CD8-positive, alpha-beta memory T cell (primary cell): ENCODE results near the gene RPS19BP1. TPM values are rescaled to one million over a fixed set of nuclear protein-coding genes. Genes with fewer than 3 reads are reported as not detected.
"Not testable (repeated sequence)": the region's sequence is repeated elsewhere in the genome, so short reads cannot be mapped to it uniquely, and the experiment has no call there.

ENCODE experiments used
- CTCF ChIA-PET: fragments of 350-600 bp; sonication (Branson Sonifier 250); formaldehyde crosslinking; loops from one replicate; lab custom pipeline; 2021; ENCODE audit warnings: antibody characterized with exemption; lab: Charles Lee
- POLR2A ChIA-PET: fragments of 350-600 bp; sonication (Branson Sonifier 250); formaldehyde crosslinking; loops from one replicate; lab custom pipeline; 2021; ENCODE audit warnings: antibody characterized with exemption; lab: Charles Lee
- DNase-seq, 5 donors: peaks; one replicate each; pipeline versions ENCODE4 v3.0.0 to v3.0.0-alpha.2; 2020 to 2022; ENCODE audit warnings: mixed read lengths in 1 of 5
- H3K27ac ChIP-seq: one replicate; pipeline ENCODE4 v1.7.0; 2013; ENCODE audit warnings: low read depth, mild to moderate bottlenecking, low read length, moderate library complexity
- H3K27me3 ChIP-seq: 2 replicates; pipeline ENCODE4 v1.7.0; 2013; ENCODE audit warnings: low read length, mild to moderate bottlenecking; ENCODE audit not compliant: insufficient read depth, poor library complexity, severe bottlenecking
- H3K36me3 ChIP-seq: 2 replicates; pipeline ENCODE4 v1.7.0; 2013; ENCODE audit warnings: mild to moderate bottlenecking, low read length, moderate library complexity; ENCODE audit not compliant: insufficient read depth
- H3K4me1 ChIP-seq: 2 replicates; pipeline ENCODE4 v1.7.0; 2013; ENCODE audit warnings: mild to moderate bottlenecking, low read length, moderate library complexity; ENCODE audit not compliant: insufficient read depth
- H3K4me3 ChIP-seq: 2 replicates; pipeline ENCODE4 v1.7.0; 2013; ENCODE audit warnings: mild to moderate bottlenecking, low read length
- H3K9me3 ChIP-seq: 2 replicates; pipeline ENCODE4 v1.7.0; 2013; ENCODE audit warnings: mild to moderate bottlenecking, low read length
- H3K27ac Mint-ChIP-seq, 8 donors: one replicate each; pipeline ENCODE4 v1.8.0; 2020 to 2021; ENCODE audit warnings: mixed read lengths in 8 of 8, mild to moderate bottlenecking in 6 of 8, inconsistent platforms in 3 of 8, moderate library complexity in 3 of 8
- H3K27me3 Mint-ChIP-seq, 2 donors: one replicate each; pipeline ENCODE4 v1.8.0; 2020 to 2021; ENCODE audit warnings: mixed read lengths in 2 of 2, mild to moderate bottlenecking in 1 of 2, moderate library complexity in 1 of 2
- H3K36me3 Mint-ChIP-seq, 3 donors: one replicate each; pipeline ENCODE4 v1.8.0; 2020 to 2021; ENCODE audit warnings: mixed read lengths in 3 of 3, inconsistent platforms in 1 of 3, mild to moderate bottlenecking in 1 of 3
- H3K4me1 Mint-ChIP-seq, 3 donors: one replicate each; pipeline ENCODE4 v1.8.0; 2020 to 2021; ENCODE audit warnings: mixed read lengths in 3 of 3, inconsistent platforms in 1 of 3, mild to moderate bottlenecking in 1 of 3
- H3K4me3 Mint-ChIP-seq, 7 donors: one replicate each; pipeline ENCODE4 v1.8.0; 2020 to 2021; ENCODE audit warnings: mixed read lengths in 7 of 7, mild to moderate bottlenecking in 6 of 7, moderate library complexity in 4 of 7, inconsistent platforms in 2 of 7
- H3K9me3 Mint-ChIP-seq, 5 donors: one replicate each; pipeline ENCODE4 v1.8.0; 2020 to 2022; ENCODE audit warnings: mixed read lengths in 5 of 5, mild to moderate bottlenecking in 3 of 5, moderate library complexity in 2 of 5, inconsistent platforms in 1 of 5
- polyA plus RNA-seq: library from polyadenylated mRNA; unstranded; fragments of 300-500 nt; fragmentation: Illumina TruSeq; gene quantifications from one replicate; pipeline ENCODE4 v1.2.3, GENCODE V29; 2021
- total RNA-seq, 2 experiments: library from RNA; stranded (reverse); gene quantifications; one replicate each; pipeline ENCODE4 v1.2.3, GENCODE V29; 2021

The RPS19BP1 gene
- total and polyA plus RNA-seq, 3 experiments from 2014 or later: 128 to 160 (median 158) TPM

DNA sequence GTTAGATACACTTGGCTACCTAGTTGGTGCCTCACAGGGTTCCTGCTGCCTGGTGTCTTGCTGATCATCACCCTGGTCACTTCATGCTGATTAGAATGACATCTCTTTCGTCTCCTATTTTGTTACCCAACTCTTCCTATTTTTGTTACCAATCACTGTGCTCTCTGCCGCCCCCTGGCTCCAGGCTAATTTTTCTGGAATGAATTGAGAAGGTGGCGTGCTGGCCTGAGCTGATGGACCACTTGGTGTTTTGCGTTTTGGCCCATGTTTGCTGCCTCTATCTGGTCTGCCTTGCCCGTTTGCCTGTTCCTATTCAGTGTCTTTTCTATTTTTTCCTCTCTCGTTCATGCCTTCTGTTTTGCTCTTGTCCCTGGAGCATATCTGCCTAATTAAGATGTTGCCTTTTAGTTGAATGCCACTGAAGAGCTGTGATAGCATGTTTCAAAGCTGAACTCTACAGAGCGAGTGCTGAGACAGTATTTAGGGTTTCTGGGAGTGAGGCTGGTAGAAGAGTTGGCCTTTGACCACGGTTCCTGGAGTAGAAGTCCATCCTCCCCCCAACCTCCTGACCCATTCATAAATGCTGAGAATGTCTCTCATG lies 18.1 kb downstream of the RPS19BP1 start:
- Histone ChIP-seq H3K4me3 (no peak overlapping the region), H3K27ac (no peak overlapping the region), H3K9me3 (no peaks in the 10 kb centered on the region), H3K36me3 (peaks cover 58% of the 10 kb centered on the region), H3K4me1 (peaks cover 7% of the 10 kb centered on the region), H3K27me3 (no peaks in the 10 kb centered on the region)
- Mint-ChIP-seq H3K4me1 (peaks cover 17 to 26% (median 21%) of the 10 kb centered on the region in 3 donors), H3K27ac (peak overlapping the region in 4 of 8 donors; percentile 25 to 58 (median 37)), H3K27me3 (peaks cover 0 to 2% of the 10 kb centered on the region in 2 donors), H3K9me3 (no peaks in the 10 kb centered on the region), H3K36me3 (peaks cover 4 to 73% (median 14%) of the 10 kb centered on the region in 3 donors), H3K4me3 (peak overlapping the region in 1 of 7 donors; percentile 4)
- POLR2A ChIA-PET: no interaction called here
- CTCF ChIA-PET: interaction anchor here (0.7 to 7.1 kb wide), 10 partner anchors 9 to 344 kb away, joined by 3 to 51 read pairs (median 6); partner anchors contain the start of genes MIEF1 and TAB1
- peak in 2 of 5 donors; percentile 42 to 65 for DNase-seq

DNA sequence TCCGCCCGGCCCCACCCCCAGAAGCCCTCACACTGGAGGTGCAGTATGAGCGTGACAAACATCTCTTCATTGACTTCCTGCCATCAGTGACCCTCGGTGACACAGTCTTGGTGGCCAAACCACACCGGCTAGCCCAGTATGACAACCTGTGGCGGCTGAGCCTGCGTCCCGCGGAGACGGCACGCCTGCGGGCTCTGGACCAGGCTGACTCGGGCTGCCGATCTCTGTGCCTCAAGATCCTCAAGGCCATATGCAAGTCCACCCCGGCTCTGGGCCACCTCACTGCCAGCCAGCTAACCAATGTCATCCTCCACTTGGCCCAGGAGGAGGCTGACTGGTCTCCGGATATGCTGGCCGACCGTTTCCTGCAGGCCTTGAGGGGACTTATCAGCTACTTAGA lies 18.8 kb downstream of the RPS19BP1 start:
- no peak for DNase-seq
- Mint-ChIP-seq H3K4me1 (peaks cover 14 to 22% (median 19%) of the 10 kb centered on the region in 3 donors), H3K4me3 (no peak overlapping the region), H3K27me3 (no peaks in the 10 kb centered on the region), H3K27ac (peak overlapping the region in 2 of 8 donors; percentile 50 to 56), H3K9me3 (no peaks in the 10 kb centered on the region), H3K36me3 (peaks cover 4 to 76% (median 14%) of the 10 kb centered on the region in 3 donors)
- Histone ChIP-seq H3K27ac (no peak overlapping the region), H3K27me3 (no peaks in the 10 kb centered on the region), H3K9me3 (no peaks in the 10 kb centered on the region), H3K4me3 (no peak overlapping the region), H3K4me1 (peaks cover under 1% of the 10 kb centered on the region), H3K36me3 (peaks cover 63% of the 10 kb centered on the region)
- ChIA-PET POLR2A (no interaction called here), CTCF (interaction anchor here (1.1 to 7.1 kb wide), 4 partner anchors 9 to 115 kb away, joined by 6 to 51 read pairs (median 16); partner anchors contain the start of gene TAB1)

DNA sequence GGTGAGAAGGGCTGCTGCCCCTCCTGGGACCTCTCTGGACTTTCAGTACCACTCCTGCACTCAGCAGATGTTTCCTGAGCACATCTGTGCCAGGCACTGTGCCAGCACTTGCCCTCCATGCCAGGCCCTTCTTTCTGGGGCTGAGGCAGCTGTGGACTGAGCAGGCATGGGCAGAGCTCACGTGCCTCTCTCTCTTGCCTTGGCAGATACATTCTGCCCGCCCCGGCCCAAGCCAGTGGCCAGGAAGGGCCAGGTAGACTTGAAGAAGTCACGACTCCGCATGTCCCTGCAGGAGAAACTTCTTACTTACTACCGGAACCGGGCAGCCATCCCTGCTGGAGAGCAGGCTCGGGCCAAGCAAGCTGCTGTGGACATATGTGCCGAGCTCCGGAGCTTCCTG lies 20.5 kb downstream of the RPS19BP1 start:
- no peaks in the 10 kb centered on the region for H3K27me3 ChIP-seq
- Mint-ChIP-seq H3K9me3 (no peaks in the 10 kb centered on the region), H3K4me3 (no peak overlapping the region), H3K27me3 (no peaks in the 10 kb centered on the region), H3K27ac (no peak overlapping the region), H3K4me1 (peaks cover 18 to 27% (median 27%) of the 10 kb centered on the region in 3 donors), H3K36me3 (peaks cover 8 to 87% (median 14%) of the 10 kb centered on the region in 3 donors)
- H3K9me3 ChIP-seq: no peaks in the 10 kb centered on the region
- POLR2A ChIA-PET: interaction anchor here (0.7 kb wide), 1 partner anchor 8 kb away, joined by 3 read pairs; no protein-coding TSS in a partner anchor
- peaks cover 69% of the 10 kb centered on the region for H3K36me3 ChIP-seq
- CTCF ChIA-PET: interaction anchor here (3.4 to 7.1 kb wide), 2 partner anchors 16 to 17 kb away, joined by 24 to 51 read pairs; no protein-coding TSS in a partner anchor
- H3K4me1 ChIP-seq: no peaks in the 10 kb centered on the region
- H3K4me3 ChIP-seq: no peak overlapping the region
- H3K27ac ChIP-seq: no peak overlapping the region
- no peak for DNase-seq

DNA sequence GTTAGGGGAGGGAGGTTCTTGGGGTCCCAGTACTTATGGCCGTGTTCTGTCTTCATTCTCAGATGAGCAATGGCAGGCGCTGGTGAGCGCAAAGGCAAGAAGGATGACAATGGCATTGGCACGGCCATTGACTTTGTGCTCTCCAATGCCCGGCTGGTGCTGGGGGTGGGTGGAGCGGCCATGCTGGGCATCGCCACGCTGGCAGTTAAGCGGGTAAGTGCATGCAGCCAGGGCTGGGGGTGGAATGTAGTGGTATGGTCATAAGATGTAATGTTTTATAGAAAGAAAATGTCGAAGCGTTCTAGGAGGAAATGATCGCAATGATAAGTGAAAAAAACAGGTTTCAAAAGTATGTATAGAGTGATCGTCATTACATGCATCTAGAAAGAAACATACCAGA lies 21.3 kb downstream of the RPS19BP1 start:
- CTCF ChIA-PET: interaction anchor here (1.0 to 1.1 kb wide), 2 partner anchors 13 to 18 kb away, joined by 3 read pairs; no protein-coding TSS in a partner anchor
- H3K36me3 Mint-ChIP-seq: peaks cover 10 to 92% (median 17%) of the 10 kb centered on the region in 3 donors
- H3K36me3 ChIP-seq: peaks cover 71% of the 10 kb centered on the region
- H3K27me3 ChIP-seq: no peaks in the 10 kb centered on the region
- H3K9me3 ChIP-seq: no peaks in the 10 kb centered on the region
- peaks cover 0 to 2% of the 10 kb centered on the region in 2 donors for H3K27me3 Mint-ChIP-seq
- no peak overlapping the region for H3K4me3 Mint-ChIP-seq
- no peak overlapping the region for H3K27ac Mint-ChIP-seq
- H3K4me3 ChIP-seq: no peak overlapping the region
- H3K4me1 Mint-ChIP-seq: peaks cover 24 to 35% (median 34%) of the 10 kb centered on the region in 3 donors
- no peaks in the 10 kb centered on the region for H3K4me1 ChIP-seq
- no peaks in the 10 kb centered on the region for H3K9me3 Mint-ChIP-seq
- H3K27ac ChIP-seq: no peak overlapping the region
- POLR2A ChIA-PET: interaction anchor here (0.6 kb wide), 1 partner anchor 9 kb away, joined by 3 read pairs; the partner anchor contains the start of gene ATF4
- DNase-seq: no peak

DNA sequence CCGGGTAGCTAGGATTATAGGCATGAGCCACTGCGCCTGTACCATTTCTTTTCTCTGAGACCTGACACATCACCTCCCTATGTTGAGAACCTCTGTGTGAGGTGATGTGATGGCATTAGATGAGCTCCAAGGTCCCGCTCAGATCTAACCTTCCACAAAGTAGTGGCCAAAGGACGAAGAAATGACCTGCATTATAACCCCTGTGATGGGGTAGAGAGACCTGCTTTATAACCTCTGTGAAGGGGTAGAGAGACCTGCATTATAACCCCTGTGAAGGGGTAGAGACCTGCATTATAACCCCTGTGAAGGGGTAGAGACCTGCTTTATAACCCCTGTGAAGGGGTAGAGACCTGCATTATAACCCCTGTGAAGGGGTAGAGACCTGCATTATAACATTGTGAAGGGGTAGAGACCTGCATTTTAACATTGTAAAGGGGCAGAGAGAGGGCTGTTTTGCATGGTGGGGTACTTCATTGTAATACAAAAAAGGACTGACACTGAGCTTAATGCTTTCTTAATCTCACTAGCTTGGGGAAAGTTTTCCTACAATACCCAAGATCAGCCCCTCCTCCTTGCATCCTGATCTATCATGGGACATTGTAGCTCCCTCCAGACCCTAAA lies 21.9 kb downstream of the RPS19BP1 start:
- no peak for DNase-seq
- Mint-ChIP-seq H3K9me3 (no peaks in the 10 kb centered on the region), H3K27ac (no peak overlapping the region), H3K36me3 (peaks cover 16 to 92% (median 16%) of the 10 kb centered on the region in 3 donors), H3K4me1 (peaks cover 30 to 41% (median 36%) of the 10 kb centered on the region in 3 donors), H3K4me3 (no peak overlapping the region), H3K27me3 (peaks cover 0 to 2% of the 10 kb centered on the region in 2 donors)
- ChIA-PET CTCF (interaction anchor here (1.0 to 2.0 kb wide), 3 partner anchors 9 to 18 kb away, joined by 3 to 5 read pairs (median 3); partner anchors contain the start of gene ATF4), POLR2A (interaction anchor here (0.6 kb wide), 1 partner anchor 10 kb away, joined by 3 read pairs; the partner anchor contains the start of gene ATF4)
- Histone ChIP-seq H3K27me3 (no peaks in the 10 kb centered on the region), H3K9me3 (no peaks in the 10 kb centered on the region), H3K27ac (no peak overlapping the region), H3K36me3 (peaks cover 71% of the 10 kb centered on the region), H3K4me1 (no peaks in the 10 kb centered on the region), H3K4me3 (no peak overlapping the region)

DNA sequence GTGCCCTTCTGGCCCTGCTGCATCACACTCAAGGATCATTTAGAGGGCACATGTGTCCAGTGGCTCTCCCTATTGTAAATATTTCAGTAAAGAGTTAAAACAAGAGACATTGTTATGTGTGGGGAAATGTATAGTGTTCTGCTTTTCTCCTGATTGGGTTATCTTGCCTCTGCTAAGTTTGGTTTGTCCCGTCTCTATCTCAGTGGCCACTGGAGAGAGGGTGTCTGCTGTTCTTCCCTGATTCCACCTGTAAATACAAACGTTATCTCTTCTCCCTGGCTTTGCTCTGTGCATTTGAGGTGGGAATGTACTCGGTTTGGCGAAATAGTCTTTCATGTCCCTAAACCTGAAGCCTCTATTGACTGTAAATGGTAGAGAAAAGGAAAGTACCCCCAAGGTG lies 24.2 kb downstream of the RPS19BP1 start:
- Mint-ChIP-seq H3K36me3 (peaks cover 14 to 87% (median 20%) of the 10 kb centered on the region in 3 donors), H3K27me3 (peaks cover 0 to 2% of the 10 kb centered on the region in 2 donors), H3K4me3 (peak overlapping the region in 1 of 7 donors; percentile 71), H3K9me3 (no peaks in the 10 kb centered on the region), H3K27ac (peak overlapping the region in 3 of 8 donors; percentile 49 to 82 (median 68)), H3K4me1 (peaks cover 40 to 51% (median 44%) of the 10 kb centered on the region in 3 donors)
- Histone ChIP-seq H3K9me3 (no peaks in the 10 kb centered on the region), H3K4me1 (peaks cover 12% of the 10 kb centered on the region), H3K4me3 (no peak overlapping the region), H3K27ac (no peak overlapping the region), H3K36me3 (peaks cover 67% of the 10 kb centered on the region), H3K27me3 (no peaks in the 10 kb centered on the region)
- no peak for DNase-seq
- ChIA-PET CTCF (no interaction called here), POLR2A (interaction anchor here (0.7 kb wide), 1 partner anchor 14 kb away, joined by 3 read pairs; no protein-coding TSS in a partner anchor)

DNA sequence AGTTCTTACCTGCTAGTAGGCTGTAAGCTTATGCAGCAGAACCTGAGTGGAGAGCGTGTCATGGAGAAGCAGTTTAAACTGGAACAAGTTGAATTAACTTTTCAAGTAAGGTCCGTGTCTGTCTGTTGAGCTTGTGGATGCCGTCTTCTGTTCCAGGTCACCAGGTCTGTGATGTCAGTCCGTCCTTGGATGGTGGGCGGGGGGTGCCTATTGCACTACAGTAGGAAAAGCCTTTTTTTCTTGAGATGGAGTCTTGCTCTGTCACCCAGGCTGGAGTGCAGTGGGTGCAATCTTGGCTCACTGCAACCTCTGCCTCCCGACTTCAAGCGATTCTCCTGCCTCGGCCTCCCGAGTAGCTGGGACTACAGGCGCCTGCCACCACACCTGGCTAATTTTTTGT lies 25.5 kb downstream of the RPS19BP1 start:
- Histone ChIP-seq H3K4me1 (peaks cover 19% of the 10 kb centered on the region), H3K36me3 (peaks cover 57% of the 10 kb centered on the region)
- H3K36me3 Mint-ChIP-seq: peaks cover 14 to 82% (median 20%) of the 10 kb centered on the region in 3 donors
- H3K4me3 ChIP-seq, H3K9me3 Mint-ChIP-seq, H3K4me3 Mint-ChIP-seq, H3K27ac Mint-ChIP-seq, H3K27me3 Mint-ChIP-seq, H3K9me3 ChIP-seq, H3K27ac ChIP-seq, DNase-seq, H3K27me3 ChIP-seq, POLR2A ChIA-PET: not testable (repeated sequence)
- CTCF ChIA-PET: interaction anchor here (1.0 to 1.3 kb wide), 4 partner anchors 10 to 22 kb away, joined by 3 to 5 read pairs (median 4); partner anchors contain the start of gene ATF4
- H3K4me1 Mint-ChIP-seq: peaks cover 48 to 62% (median 54%) of the 10 kb centered on the region in 3 donors
